ENCODE measurements around the gene ZNF503.
"Not testable (repeated sequence)": the region's sequence is repeated elsewhere in the genome, so short reads cannot be mapped to it uniquely, and the experiment has no call there.

The ZNF503 gene

GRCh38 chr10:75392744-75393143, 8.8 kb downstream of the ZNF503 start:
- DNase-seq: no peak

- no peak for DNase-seq
Observed at GRCh38 chr10:75392271-75392670, 9.3 kb downstream of the ZNF503 start.

- no peak for DNase-seq
Observed at GRCh38 chr10:75390178-75390577, 11.4 kb downstream of the ZNF503 start.

GRCh38 chr10:75388082-75388481, 13.5 kb downstream of the ZNF503 start:
- DNase-seq: no peak

- DNase-seq: no peak
Observed at GRCh38 chr10:75386128-75386527, 15.4 kb downstream of the ZNF503 start.

- no peak for DNase-seq
Observed at GRCh38 chr10:75379817-75380216, 21.7 kb downstream of the ZNF503 start.

- DNase-seq: no peak
Observed at GRCh38 chr10:75379212-75379724, 22.3 kb downstream of the ZNF503 start.

GRCh38 chr10:75378379-75378778, 23.2 kb downstream of the ZNF503 start:
- DNase-seq: no peak

- DNase-seq: no peak
Observed at GRCh38 chr10:75377869-75378268, 23.7 kb downstream of the ZNF503 start.

- no peak for DNase-seq
Observed at GRCh38 chr10:75375838-75376237, 25.7 kb downstream of the ZNF503 start.

GRCh38 chr10:75371010-75371409, 30.6 kb downstream of the ZNF503 start:
- DNase-seq: no peak

- DNase-seq: not testable (repeated sequence)
Observed at GRCh38 chr10:75369838-75370237, 31.7 kb downstream of the ZNF503 start.

GRCh38 chr10:75367901-75368300, 33.7 kb downstream of the ZNF503 start:
- DNase-seq: no peak

- no peak for DNase-seq
Observed at GRCh38 chr10:75367021-75367487, 34.5 kb downstream of the ZNF503 start.

GRCh38 chr10:75363431-75363830, 38.1 kb downstream of the ZNF503 start:
- DNase-seq: no peak

- DNase-seq: not testable (repeated sequence)
Observed at GRCh38 chr10:75359876-75360275, 41.7 kb downstream of the ZNF503 start.

- no peak for DNase-seq
Observed at GRCh38 chr10:75358835-75359421, 42.6 kb downstream of the ZNF503 start.

GRCh38 chr10:75358132-75358531, 43.4 kb downstream of the ZNF503 start:
- no peak for DNase-seq

- DNase-seq: no peak
Observed at GRCh38 chr10:75357500-75357899, 44.1 kb downstream of the ZNF503 start.

GRCh38 chr10:75356484-75356883, 45.1 kb downstream of the ZNF503 start:
- DNase-seq: no peak

- no peak for DNase-seq
Observed at GRCh38 chr10:75355706-75356105, 45.9 kb downstream of the ZNF503 start.

- no peak for DNase-seq
Observed at GRCh38 chr10:75353183-75353582, 48.4 kb downstream of the ZNF503 start.

GRCh38 chr10:75352650-75353049, 48.9 kb downstream of the ZNF503 start:
- DNase-seq: no peak

- DNase-seq: no peak
Observed at GRCh38 chr10:75351637-75352036, 49.9 kb downstream of the ZNF503 start.

GRCh38 chr10:75350791-75351190, 50.8 kb downstream of the ZNF503 start:
- no peak for DNase-seq
